IMR-90 (cell line): Measurements from ENCODE around the gene WDR27. TPM values are rescaled to one million over a fixed set of nuclear protein-coding genes. Genes with fewer than 3 reads are reported as not detected.

Source experiments
- ATAC-seq: fragments of 200-7000 bp; cut with Tn5 transposase; 2 replicates; pipeline ENCODE4 v1.9.1; 2020; ENCODE audit warnings: low read depth, mild to moderate bottlenecking, moderate library complexity
- BruUV-seq: library from RNA; stranded (reverse); fragments of 400-500 nt; replicated peaks from 2 replicates; lab custom pipeline; 2021; lab: Mats Ljungman, UMichigan
- CTCF ChIA-PET: fragments of 300-600 bp; formaldehyde crosslinking; extraction: SDS; loops from one replicate; lab custom pipeline; 2021; ENCODE audit warnings: antibody characterized with exemption; lab: Yijun Ruan, JAX
- POLR2A ChIA-PET: fragments of 300-600 bp; sonication (Branson Sonifier 250); formaldehyde crosslinking; loops from one replicate; lab custom pipeline; 2022; ENCODE audit warnings: antibody characterized with exemption; ENCODE audit not compliant: unreplicated experiment; lab: Charles Lee
- DNase-seq: peaks from one replicate; pipeline ENCODE4 v3.0.0; 2013
- H2AFZ ChIP-seq: replicated peaks from 2 replicates; pipeline ENCODE3; 2013; ENCODE audit warnings: low read length, mild to moderate bottlenecking; ENCODE audit not compliant: poor library complexity
- H2AK5ac ChIP-seq: 2 replicates; pipeline ENCODE4 v1.6.1; 2013; ENCODE audit warnings: low read depth, low read length, inconsistent platforms
- H2AK9ac ChIP-seq: replicated peaks from 2 replicates; pipeline ENCODE3; 2013; ENCODE audit warnings: mild to moderate bottlenecking, low read depth, low read length, moderate library complexity; ENCODE audit not compliant: poor library complexity
- H2BK120ac ChIP-seq: 2 replicates; pipeline ENCODE4 v1.6.1; 2013; ENCODE audit warnings: low read depth, low read length, inconsistent platforms
- H2BK15ac ChIP-seq: 3 replicates; pipeline ENCODE4 v1.6.1; 2013; ENCODE audit warnings: low read depth, low read length, inconsistent platforms
- H2BK20ac ChIP-seq: 2 replicates; pipeline ENCODE4 v1.6.1; 2013; ENCODE audit warnings: low read depth, mild to moderate bottlenecking, inconsistent platforms, low read length, moderate library complexity
- H2BK5ac ChIP-seq: 2 replicates; pipeline ENCODE4 v1.6.1; 2013; ENCODE audit warnings: mild to moderate bottlenecking, low read depth, low read length, inconsistent platforms; ENCODE audit not compliant: poor library complexity, severe bottlenecking
- H3K14ac ChIP-seq: replicated peaks from 2 replicates; pipeline ENCODE4 v1.6.1; 2013; ENCODE audit warnings: low read depth, low read length, inconsistent platforms
- H3K18ac ChIP-seq: 2 replicates; pipeline ENCODE4 v1.6.1; 2013; ENCODE audit warnings: low read depth, low read length, control low read depth
- H3K23ac ChIP-seq: 2 replicates; pipeline ENCODE4 v1.6.1; 2013; ENCODE audit warnings: low read depth, low read length, inconsistent platforms
- H3K27ac ChIP-seq: 2 replicates; pipeline ENCODE4 v1.5.1; 2013; ENCODE audit warnings: mild to moderate bottlenecking, control low read depth, low read length; ENCODE audit not compliant: insufficient read depth
- H3K27me3 ChIP-seq: 2 replicates; pipeline ENCODE4 v1.6.1; 2013; ENCODE audit warnings: low read length; ENCODE audit not compliant: control insufficient read depth, insufficient read depth
- H3K36me3 ChIP-seq: 2 replicates; pipeline ENCODE4 v1.6.1; 2013; ENCODE audit warnings: low read length, mixed read lengths; ENCODE audit not compliant: control insufficient read depth, insufficient read depth
- H3K4ac ChIP-seq: 2 replicates; pipeline ENCODE4 v1.6.1; 2013; ENCODE audit warnings: low read depth, low read length, inconsistent platforms
- H3K4me1 ChIP-seq: 2 replicates; pipeline ENCODE4 v1.6.1; 2013; ENCODE audit warnings: low read length, mixed read lengths; ENCODE audit not compliant: control insufficient read depth, insufficient read depth
- H3K4me2 ChIP-seq: 2 replicates; pipeline ENCODE4 v1.6.1; 2013; ENCODE audit warnings: low read depth, mild to moderate bottlenecking, control low read depth, low read length, moderate library complexity
- H3K4me3 ChIP-seq: 2 replicates; pipeline ENCODE4 v1.5.1; 2013; ENCODE audit warnings: low read depth, mild to moderate bottlenecking, control low read depth, low read length, moderate library complexity; ENCODE audit not compliant: insufficient read depth
- H3K56ac ChIP-seq: 2 replicates; pipeline ENCODE4 v1.6.1; 2013; ENCODE audit warnings: low read length, inconsistent platforms; ENCODE audit not compliant: insufficient read depth; ENCODE audit errors: extremely low read depth
- H3K79me1 ChIP-seq, 2 experiments: 2 replicates each; pipeline ENCODE4 v1.6.1; 2013; ENCODE audit warnings: low read length in 2 of 2, inconsistent platforms in 1 of 2, low read depth in 1 of 2
- H3K9ac ChIP-seq: 2 replicates; pipeline ENCODE4 v1.6.1; 2013; ENCODE audit warnings: low read depth, low read length, control low read depth
- H3K9me1 ChIP-seq: 2 replicates; pipeline ENCODE4 v1.6.1; 2013; ENCODE audit warnings: low read length, inconsistent platforms; ENCODE audit not compliant: insufficient read depth
- H3K9me3 ChIP-seq: 2 replicates; pipeline ENCODE4 v1.6.1; 2013; ENCODE audit warnings: low read length; ENCODE audit not compliant: control insufficient read depth, insufficient read depth
- H4K20me1 ChIP-seq: 2 replicates; pipeline ENCODE4 v1.6.1; 2013; ENCODE audit warnings: low read length, inconsistent platforms; ENCODE audit not compliant: insufficient read depth
- H4K5ac ChIP-seq: 2 replicates; pipeline ENCODE4 v1.6.1; 2013; ENCODE audit warnings: mild to moderate bottlenecking, low read depth, low read length, control low read depth
- H4K8ac ChIP-seq, 2 experiments: 2 replicates each; pipeline ENCODE4 v1.6.1; 2013; ENCODE audit warnings: low read depth in 2 of 2, low read length in 2 of 2, control low read depth in 1 of 2, inconsistent platforms in 1 of 2
- H4K91ac ChIP-seq: 2 replicates; pipeline ENCODE4 v1.6.1; 2013; ENCODE audit warnings: low read depth, low read length, inconsistent platforms; ENCODE audit not compliant: insufficient read depth
- MXI1 ChIP-seq: IDR thresholded peaks from 2 replicates; pipeline ENCODE4 v1.6.1; 2012; ENCODE audit warnings: low read depth, mild to moderate bottlenecking, low read length, moderate library complexity, borderline replicate concordance
- POLR2A ChIP-seq: IDR thresholded peaks from 2 replicates; pipeline ENCODE4 v1.6.1; 2012; ENCODE audit warnings: mild to moderate bottlenecking, low read depth, low read length
- RCOR1 ChIP-seq: IDR thresholded peaks from 2 replicates; pipeline ENCODE4 v1.6.1; 2012; ENCODE audit warnings: mild to moderate bottlenecking, low read length, improper control_type of control experiment; ENCODE audit not compliant: insufficient replicate concordance
- USF2 ChIP-seq: fragments of 150-350 bp; IDR thresholded peaks from 2 replicates; pipeline ENCODE4 v1.6.1; 2017; ENCODE audit warnings: mild to moderate bottlenecking, antibody characterized with exemption, low read length, low read depth
- WGBS, 2 experiments: methylation state at CpG; one replicate each; pipeline versions ENCODE4 v1.1.5 to v1.1.7; 2013; ENCODE audit warnings: missing lambda C conversion rate in 2 of 2; ENCODE audit not compliant: insufficient read length in 1 of 2; ENCODE audit errors: extremely low coverage in 2 of 2; 5-methylcytosine and 5-hydroxymethylcytosine counted together
- dilution Hi-C: fragments of 300-500 bp; cut with HindIII; formaldehyde crosslinking; loops from one replicate; pipeline ENCODE4 v1.14.3; 2018; ENCODE audit warnings: low sequenced_read_pairs; ENCODE audit not compliant: unreplicated experiment
- in situ Hi-C: fragments of 300-500 bp; cut with MboI; formaldehyde crosslinking; loops from 3 replicates; pipeline ENCODE4 v1.14.3; 2019; ENCODE audit warnings: low sequenced_read_pairs, inconsistent platforms, mixed read lengths
- intact Hi-C: fragments of 100-400 bp; cut with micrococcal nuclease; formaldehyde crosslinking; loops from 2 replicates; pipeline ENCODE4 v1.10.0; 2022
- polyA plus RNA-seq, 3 experiments: library from polyadenylated mRNA; depleted of rRNA; stranded (reverse); fragments of >200 nt; gene quantifications; 2 replicates each; pipeline ENCODE4 v1.2.3, GENCODE V29; 2012; ENCODE audit warnings: low replicate concordance in 1 of 3
- total RNA-seq: library from RNA; depleted of rRNA; stranded (reverse); fragments of >200 nt; gene quantifications from 2 replicates; pipeline ENCODE4 v1.2.3, GENCODE V29; 2012

Gene WDR27
- total and polyA plus RNA-seq, 2 of the 4 experiments (the other 2 are of a cell fraction): 7.0 to 18.5 TPM

GRCh38 chr6:169428532-169428931 is 273.3 kb downstream of the WDR27 start:
- H2BK120ac ChIP-seq: peak overlapping the region; percentile 74
- H2BK20ac ChIP-seq: peak overlapping the region; percentile 84
- peaks cover 3% of the 10 kb centered on the region; the same call in 1 of the 2 replicates for H3K9me1 ChIP-seq
- H3K23ac ChIP-seq: no peak overlapping the region
- peak overlapping the region; percentile 75 for H4K91ac ChIP-seq
- H3K27me3 ChIP-seq: no peaks in the 10 kb centered on the region
- peak overlapping the region; percentile 64 for H3K4ac ChIP-seq
- no peak overlapping the region; the same call in 1 of the 2 replicates for H3K4me2 ChIP-seq
- dilution Hi-C loops: no loop called here
- H3K79me1 ChIP-seq: no peaks in the 10 kb centered on the region
- ChIA-PET POLR2A (interaction anchor here (0.6 to 0.7 kb wide), 2 partner anchors 62 to 258 kb away, joined by 4 read pairs; no protein-coding TSS in a partner anchor), CTCF (no interaction called here)
- H3K4me1 ChIP-seq: peaks cover 15% of the 10 kb centered on the region
- ATAC-seq (peak; percentile 47), DNase-seq (no peak)
- H3K14ac ChIP-seq: peak overlapping the region; percentile 35; the same call in 1 of the 2 replicates
- no TSS peak for BruUV-seq
- no peaks in the 10 kb centered on the region for H3K36me3 ChIP-seq
- H3K56ac ChIP-seq: no peak overlapping the region
- H4K20me1 ChIP-seq: no peaks in the 10 kb centered on the region
- H3K9ac ChIP-seq: peak overlapping the region; percentile 38; the same call in 1 of the 2 replicates
- peak overlapping the region; percentile 80 for H2BK5ac ChIP-seq
- peak overlapping the region; percentile 93 for H3K18ac ChIP-seq
- H2AK5ac ChIP-seq: peak overlapping the region; percentile 66
- H2AFZ ChIP-seq: peak overlapping the region; percentile 86
- peaks cover 6% of the 10 kb centered on the region for H3K9me3 ChIP-seq
- peak overlapping the region; percentile 90 for H3K27ac ChIP-seq
- intact Hi-C loops: no loop called here
- no peak overlapping the region for H3K4me3 ChIP-seq
- H4K5ac ChIP-seq: peak overlapping the region; percentile 95
- peak overlapping the region; percentile 89 for H2AK9ac ChIP-seq
- in situ Hi-C loops: no loop called here
- peak overlapping the region; percentile 84 to 96 for H4K8ac ChIP-seq
- 100% methylated on average over 1 of the region's 12 CpGs; no CpG with 5 or more reads in 1 of the 2 experiments for WGBS, 2 experiments
- H2BK15ac ChIP-seq: peak overlapping the region; percentile 42; the same call in 2 of the 3 replicates
- TF ChIP-seq MXI1 (no peak), USF2 (no peak), RCOR1 (no peak), POLR2A (no peak)
